Kidney (tissue), 14 donors: ENCODE measurements around the gene ACER1. TPM values are rescaled to one million over a fixed set of nuclear protein-coding genes. Genes with fewer than 3 reads are reported as not detected.

ENCODE experiments used
- DNase-seq, 5 donors: peaks; one replicate each; pipeline ENCODE4 v3.0.0-alpha.2; 2013 to 2020
- FAIRE-seq: peaks from 2 replicates; lab custom pipeline; 2012; peaks lifted over from hg19 to GRCh38; lab: Jason Lieb, UNC
- H3K27ac ChIP-seq, 2 donors: one replicate each; pipeline ENCODE4 v1.7.0; 2013; ENCODE audit warnings: low read depth in 2 of 2, low read length in 2 of 2, inconsistent platforms in 1 of 2
- H3K27me3 ChIP-seq: one replicate; pipeline ENCODE4 v1.7.1; 2013; ENCODE audit warnings: low read length, inconsistent platforms; ENCODE audit not compliant: control insufficient read depth, insufficient read depth
- H3K36me3 ChIP-seq, 3 donors: one replicate each; pipeline versions ENCODE4 v1.7.0 to v1.7.1; 2013; ENCODE audit warnings: low read length in 3 of 3, control low read depth in 1 of 3, inconsistent platforms in 1 of 3; ENCODE audit not compliant: insufficient read depth in 3 of 3, control insufficient read depth in 2 of 3
- H3K4me1 ChIP-seq, 3 donors: one replicate each; pipeline versions ENCODE4 v1.7.0 to v1.7.1; 2013; ENCODE audit warnings: low read length in 3 of 3, inconsistent platforms in 1 of 3, low read depth in 1 of 3; ENCODE audit not compliant: control insufficient read depth in 2 of 3, insufficient read depth in 2 of 3
- H3K4me3 ChIP-seq, 3 donors: one replicate each; pipeline versions ENCODE4 v1.7.0 to v1.8.1; 2013; ENCODE audit warnings: low read length in 3 of 3, control low read depth in 1 of 3, inconsistent platforms in 1 of 3
- H3K9ac ChIP-seq, 3 donors: one replicate each; pipeline versions ENCODE4 v1.7.0 to v1.7.1; 2013; ENCODE audit warnings: low read length in 3 of 3, control low read depth in 1 of 3, inconsistent platforms in 1 of 3
- H3K9me3 ChIP-seq, 3 donors: one replicate each; pipeline versions ENCODE4 v1.7.0 to v1.7.1; 2013; ENCODE audit warnings: low read length in 3 of 3, control low read depth in 1 of 3, inconsistent platforms in 1 of 3; ENCODE audit not compliant: control insufficient read depth in 2 of 3, insufficient read depth in 1 of 3
- intact Hi-C: fragments of 100-400 bp; cut with DNase I; formaldehyde crosslinking; loops from one replicate; pipeline ENCODE4 v1.11.1; 2022
- polyA plus RNA-seq: library from polyadenylated mRNA; stranded (reverse); fragments of 350-450 nt; fragmentation: Illumina TruSeq; extraction: RNeasy Lipid Tissue Mini Kit (QIAGEN cat#74804); gene quantifications from one replicate; pipeline ENCODE4 v1.2.3, GENCODE V29; 2014; ENCODE audit warnings: low read depth, low replicate concordance; ENCODE audit not compliant: insufficient read depth
- total RNA-seq: library from RNA; stranded (reverse); fragmentation: NEBNext Ultra II Directional; extraction: Animal tissue kit (Norgen Biotek cat#: 25700); gene quantifications from one replicate; pipeline ENCODE4 v1.2.1, GENCODE V29; 2021
- TF ChIP-seq, protein P1 (sequence below): IDR thresholded peaks from 3 replicates; pipeline ENCODE4 v1.5.1; 2012; ENCODE audit warnings: mild to moderate bottlenecking, moderate library complexity, borderline replicate concordance; ENCODE audit not compliant: insufficient read depth; ENCODE audit errors: extremely low read depth
- donor health status: control.
- donor health status: control.
- donor health status: control.
- donor health status: control.
- donor health status: control.
- donor health status: DM: yes; HTN: yes; CAD: no.
- donor health status: Normal renal cell carcinoma (clear cell type).

ACER1 gene
- total and polyA plus RNA-seq, 2 donors from 2014 or later, result not detected

DNA sequence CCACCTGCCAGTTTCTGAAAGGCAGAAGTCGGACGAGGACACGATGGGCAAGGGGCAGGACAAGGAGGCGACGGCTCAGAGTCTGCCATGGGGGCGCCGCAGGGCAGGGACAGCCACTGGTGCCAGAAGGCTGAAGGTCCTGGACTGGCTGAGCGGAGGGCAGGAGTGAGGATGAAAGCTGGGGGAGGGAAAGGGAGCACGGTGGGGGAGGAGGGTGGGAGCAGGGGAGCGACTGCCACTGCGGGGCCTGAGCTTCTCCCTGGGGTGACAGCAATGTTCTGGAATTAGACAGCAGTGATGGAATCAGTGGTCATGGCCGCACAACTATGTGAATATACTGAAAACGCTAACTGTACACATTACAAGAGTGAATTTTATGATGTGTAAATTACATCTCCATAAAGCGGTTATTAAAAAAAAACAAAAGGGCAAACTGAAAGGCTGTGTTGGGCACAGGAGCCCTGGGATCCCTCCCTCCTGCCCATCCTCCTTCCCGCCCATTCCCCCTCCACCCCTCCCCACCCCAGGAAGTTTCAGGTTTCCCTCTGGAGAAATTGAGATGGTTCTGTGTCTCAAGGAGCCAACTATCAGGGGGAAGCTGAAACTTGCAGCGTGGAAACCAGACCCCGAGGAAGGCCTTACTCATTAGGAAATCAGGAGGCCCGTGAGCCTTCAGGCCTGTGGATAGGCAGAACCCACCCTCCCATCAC, 69.5 kb downstream of the ACER1 start:
- Histone ChIP-seq H3K27me3 (no peaks in the 10 kb centered on the region), H3K36me3 (peaks cover 0 to 16% (median 14%) of the 10 kb centered on the region in 3 donors), H3K4me1 (no peaks in the 10 kb centered on the region), H3K4me3 (no peak overlapping the region), H3K9me3 (no peaks in the 10 kb centered on the region), H3K9ac (no peak overlapping the region), H3K27ac (no peak overlapping the region)
- intact Hi-C loops, result no loop called here
- TF ChIP-seq, protein P1, sequence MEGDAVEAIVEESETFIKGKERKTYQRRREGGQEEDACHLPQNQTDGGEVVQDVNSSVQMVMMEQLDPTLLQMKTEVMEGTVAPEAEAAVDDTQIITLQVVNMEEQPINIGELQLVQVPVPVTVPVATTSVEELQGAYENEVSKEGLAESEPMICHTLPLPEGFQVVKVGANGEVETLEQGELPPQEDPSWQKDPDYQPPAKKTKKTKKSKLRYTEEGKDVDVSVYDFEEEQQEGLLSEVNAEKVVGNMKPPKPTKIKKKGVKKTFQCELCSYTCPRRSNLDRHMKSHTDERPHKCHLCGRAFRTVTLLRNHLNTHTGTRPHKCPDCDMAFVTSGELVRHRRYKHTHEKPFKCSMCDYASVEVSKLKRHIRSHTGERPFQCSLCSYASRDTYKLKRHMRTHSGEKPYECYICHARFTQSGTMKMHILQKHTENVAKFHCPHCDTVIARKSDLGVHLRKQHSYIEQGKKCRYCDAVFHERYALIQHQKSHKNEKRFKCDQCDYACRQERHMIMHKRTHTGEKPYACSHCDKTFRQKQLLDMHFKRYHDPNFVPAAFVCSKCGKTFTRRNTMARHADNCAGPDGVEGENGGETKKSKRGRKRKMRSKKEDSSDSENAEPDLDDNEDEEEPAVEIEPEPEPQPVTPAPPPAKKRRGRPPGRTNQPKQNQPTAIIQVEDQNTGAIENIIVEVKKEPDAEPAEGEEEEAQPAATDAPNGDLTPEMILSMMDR, result no peak
- FAIRE-seq (no peak), DNase-seq (peak; percentile 63 to 77 (median 67))

DNA sequence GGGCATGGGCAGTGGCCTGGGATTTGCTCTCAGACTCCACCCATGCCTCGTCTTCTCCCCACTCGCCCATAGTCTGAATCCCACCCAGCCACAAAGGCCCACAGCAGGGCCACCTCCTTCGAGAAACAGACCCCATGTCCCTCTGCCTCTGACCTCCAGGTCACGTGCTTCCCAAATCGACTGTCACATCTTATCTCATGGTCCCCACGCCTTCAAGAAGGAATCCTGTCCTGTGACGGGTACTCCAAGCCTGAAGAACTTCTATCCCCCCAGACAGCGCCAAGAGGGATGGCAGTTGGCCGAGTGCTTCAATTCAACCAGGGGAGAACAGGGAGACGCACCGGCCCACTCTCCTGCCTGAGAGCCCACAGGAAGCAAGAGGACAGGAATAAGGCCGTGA, 70.1 kb downstream of the ACER1 start:
- Histone ChIP-seq H3K27me3 (no peaks in the 10 kb centered on the region), H3K9me3 (no peaks in the 10 kb centered on the region), H3K9ac (no peak overlapping the region), H3K36me3 (peaks cover 0 to 19% (median 16%) of the 10 kb centered on the region in 3 donors), H3K4me1 (no peaks in the 10 kb centered on the region), H3K27ac (no peak overlapping the region), H3K4me3 (no peak overlapping the region)
- no peak for FAIRE-seq
- TF ChIP-seq, protein P1, result no peak
- intact Hi-C loops, result no loop called here
- DNase-seq, result peak in 2 of 5 donors; percentile 28 to 43

DNA sequence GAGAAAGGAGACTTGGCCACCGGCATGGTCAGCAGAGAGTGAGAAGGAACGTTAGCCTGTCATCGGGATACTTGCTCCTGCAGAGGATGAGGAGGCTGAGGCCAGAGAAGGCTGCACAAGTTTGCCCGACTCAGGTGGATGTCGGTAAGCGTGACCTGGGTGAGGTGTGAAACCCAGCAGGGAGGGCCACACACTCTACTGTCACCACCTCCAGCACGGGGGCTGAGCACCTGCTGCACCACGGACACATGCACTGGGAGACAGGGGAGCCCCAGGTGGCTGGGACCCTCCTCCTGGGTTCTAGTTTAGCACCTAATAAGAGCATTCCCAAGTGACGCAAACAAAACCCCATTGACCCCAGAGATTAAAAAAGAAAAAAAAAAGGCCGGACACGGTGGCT, 70.9 kb downstream of the ACER1 start:
- intact Hi-C loops, result no loop called here
- FAIRE-seq (no peak), DNase-seq (no peak)
- Histone ChIP-seq H3K4me1 (no peaks in the 10 kb centered on the region), H3K36me3 (peaks cover 0 to 19% (median 15%) of the 10 kb centered on the region in 3 donors), H3K4me3 (no peak overlapping the region), H3K9me3 (no peaks in the 10 kb centered on the region), H3K27me3 (no peaks in the 10 kb centered on the region), H3K27ac (no peak overlapping the region), H3K9ac (no peak overlapping the region)
- TF ChIP-seq, protein P1, result no peak
